GM12878 (cell line): ENCODE data around the gene SOS1. TPM values are rescaled to one million over a fixed set of nuclear protein-coding genes. Genes with fewer than 3 reads are reported as not detected.

Source experiments
- ATAC-seq: fragments of 200-7000 bp; cut with Tn5 transposase; 3 replicates; pipeline ENCODE4 v1.9.1; 2020; ENCODE audit warnings: mild to moderate bottlenecking, moderate library complexity
- BruUV-seq: library from RNA; stranded (reverse); fragments of 400-500 nt; replicated peaks from 2 replicates; lab custom pipeline; 2021; lab: Mats Ljungman, UMichigan
- CTCF ChIA-PET: fragments of 300-600 bp; sonication (Branson Sonifier 250); formaldehyde crosslinking; extraction: SDS; loops from one replicate; lab custom pipeline; 2021; ENCODE audit warnings: inconsistent platforms; lab: Yijun Ruan, JAX
- POLR2A ChIA-PET: fragments of 350-600 bp; formaldehyde crosslinking; extraction: SDS; loops from one replicate; lab custom pipeline; 2021; ENCODE audit warnings: inconsistent platforms; lab: Charles Lee
- RAD21 ChIA-PET: fragments of 300-600 bp; sonication (Branson Sonifier 250); formaldehyde crosslinking; loops from one replicate; lab custom pipeline; 2023; ENCODE audit warnings: antibody characterized with exemption; ENCODE audit not compliant: unreplicated experiment; lab: Charles Lee
- SMC1A ChIA-PET: fragments of 300-600 bp; sonication (Branson Sonifier 250); formaldehyde crosslinking; loops from one replicate; lab custom pipeline; 2023; ENCODE audit not compliant: unreplicated experiment, uncharacterized antibody; lab: Charles Lee
- DNase-seq: peaks from one replicate; pipeline ENCODE4 v3.0.0-alpha.2; 2011; ENCODE audit warnings: low read depth, low spot score
- FAIRE-seq: peaks from 3 replicates; lab custom pipeline; 2011; peaks lifted over from hg19 to GRCh38; lab: Jason Lieb, UNC
- H2AFZ ChIP-seq: 2 replicates; pipeline ENCODE4 v1.6.0; 2011; ENCODE audit warnings: low read depth, low read length, control low read depth; ENCODE audit not compliant: control insufficient read depth
- H3K27ac ChIP-seq: 2 replicates; pipeline ENCODE4 v1.5.1; 2011; ENCODE audit warnings: control low read depth; ENCODE audit not compliant: control insufficient read depth, insufficient read depth
- H3K27me3 ChIP-seq, 2 experiments: replicated peaks in 1 of 2; 2 replicates each; pipeline versions ENCODE4 v1.6.0 to v1.6.1; 2011; ENCODE audit warnings: low read length in 1 of 2; ENCODE audit not compliant: control insufficient read depth in 2 of 2, insufficient read depth in 2 of 2
- H3K36me3 ChIP-seq, 2 experiments: 2 replicates each; pipeline ENCODE4 v1.5.1; 2011; ENCODE audit warnings: low read length in 1 of 2; ENCODE audit not compliant: control insufficient read depth in 2 of 2, insufficient read depth in 2 of 2
- H3K4me1 ChIP-seq: 2 replicates; pipeline ENCODE4 v1.6.1; 2011; ENCODE audit warnings: mild to moderate bottlenecking, low read length, moderate library complexity, mixed read lengths; ENCODE audit not compliant: control insufficient read depth, insufficient read depth
- H3K4me2 ChIP-seq: 2 replicates; pipeline ENCODE4 v1.6.0; 2011; ENCODE audit warnings: control low read depth; ENCODE audit not compliant: control insufficient read depth, insufficient read depth
- H3K4me3 ChIP-seq: fragments of 200-600 bp; sonication (generic); 2 replicates; pipeline ENCODE4 v1.5.1; 2016
- H3K79me2 ChIP-seq: 2 replicates; pipeline ENCODE4 v1.6.0; 2011; ENCODE audit warnings: low read length; ENCODE audit not compliant: control insufficient read depth, insufficient read depth
- H3K9ac ChIP-seq: 2 replicates; pipeline ENCODE4 v1.8.0; 2011; ENCODE audit warnings: low read length, control low read depth, mixed read lengths; ENCODE audit not compliant: control insufficient read depth, insufficient read depth
- H3K9me3 ChIP-seq: replicated peaks from 3 replicates; pipeline ENCODE4 v1.5.1; 2011; ENCODE audit warnings: mild to moderate bottlenecking, low read length; ENCODE audit not compliant: control insufficient read depth, insufficient read depth
- H4K20me1 ChIP-seq: 2 replicates; pipeline ENCODE4 v1.6.0; 2011; ENCODE audit not compliant: control insufficient read depth, insufficient read depth
- MAX ChIP-seq: IDR thresholded peaks from 2 replicates; pipeline ENCODE4 v1.6.1; 2012; ENCODE audit warnings: low read depth, low read length, improper control_type of control experiment
- NFYA ChIP-seq: IDR thresholded peaks from 2 replicates; pipeline ENCODE4 v1.6.1; 2011; ENCODE audit warnings: low read depth, mild to moderate bottlenecking, low read length, improper control_type of control experiment, borderline replicate concordance
- RFX5 ChIP-seq: IDR thresholded peaks from 2 replicates; pipeline ENCODE4 v1.6.1; 2011; ENCODE audit warnings: low read depth, low read length, improper control_type of control experiment
- SMARCA5 ChIP-seq: fragments of 450-650 bp; IDR thresholded peaks from 2 replicates; pipeline ENCODE4 v1.6.1; 2017; ENCODE audit warnings: mild to moderate bottlenecking
- STAT3 ChIP-seq: IDR thresholded peaks from 2 replicates; pipeline ENCODE4 v1.6.1; 2011; ENCODE audit warnings: low read depth, low read length, improper control_type of control experiment
- TAF1 ChIP-seq: IDR thresholded peaks from 2 replicates; pipeline ENCODE4 v1.6.1; 2011; ENCODE audit warnings: mild to moderate bottlenecking, low read depth, low read length, borderline replicate concordance
- ZNF592 ChIP-seq: fragments of 450-650 bp; IDR thresholded peaks from 2 replicates; pipeline ENCODE4 v1.6.1; 2017; ENCODE audit warnings: mild to moderate bottlenecking, moderate library complexity
- WGBS: methylation state at CpG from one replicate; pipeline ENCODE4 v1.1.6; 2016; ENCODE audit warnings: low lambda C conversion rate; ENCODE audit not compliant: insufficient replicate concordance, insufficient coverage; ENCODE audit errors: missing lambda C conversion rate; 5-methylcytosine and 5-hydroxymethylcytosine counted together
- in situ Hi-C: fragments of 300-500 bp; cut with MboI; formaldehyde crosslinking; loops from 9 replicates; pipeline ENCODE4 v1.14.3; 2018; ENCODE audit warnings: mixed read lengths
- intact Hi-C: fragments of 100-400 bp; cut with micrococcal nuclease; formaldehyde crosslinking; loops from one replicate; pipeline ENCODE4 v1.14.2; 2022; ENCODE audit not compliant: unreplicated experiment
- polyA plus RNA-seq, 11 experiments: library from polyadenylated mRNA; depleted of rRNA in 4 of 11; unstranded in 6 of 11; stranded (reverse) in 5 of 11; fragments of >200 nt; fragmentation: Nextera tagmentation in 4 of 11; fragmentation: Illumina TruSeq in 1 of 11; extraction: Ambion mirVana in 4 of 11; extraction: Trizol in 1 of 11; gene quantifications; 1 replicate in 1 of 11; 2 replicates in 10 of 11; pipeline versions ENCODE4 v1.2.1 to v1.2.3, GENCODE V29; 2011 to 2016; ENCODE audit warnings: inconsistent platforms in 2 of 11, missing spikeins in 2 of 11, low read depth in 1 of 11
- total RNA-seq, 4 experiments: library from RNA; depleted of rRNA in 3 of 4; stranded (reverse); fragments of >200 nt in 3 of 4; fragmentation: Illumina TruSeq in 1 of 4; extraction: Trizol in 1 of 4; gene quantifications; 2 replicates each; pipeline versions ENCODE4 v1.2.1 to v1.2.3, GENCODE V29; 2013 to 2021
- TF ChIP-seq, protein P1 (sequence below): IDR thresholded peaks from 2 replicates; pipeline ENCODE4 v1.6.1; 2011; ENCODE audit warnings: low read depth, mild to moderate bottlenecking, low read length, moderate library complexity, borderline replicate concordance; ENCODE audit errors: extremely low read depth

Gene SOS1
- total and polyA plus RNA-seq, 10 of the 15 experiments (the other 5 are each of a cell fraction or from before 2014, with no cell fraction given), result 2.1 to 24.1 (median 8.5) TPM

DNA sequence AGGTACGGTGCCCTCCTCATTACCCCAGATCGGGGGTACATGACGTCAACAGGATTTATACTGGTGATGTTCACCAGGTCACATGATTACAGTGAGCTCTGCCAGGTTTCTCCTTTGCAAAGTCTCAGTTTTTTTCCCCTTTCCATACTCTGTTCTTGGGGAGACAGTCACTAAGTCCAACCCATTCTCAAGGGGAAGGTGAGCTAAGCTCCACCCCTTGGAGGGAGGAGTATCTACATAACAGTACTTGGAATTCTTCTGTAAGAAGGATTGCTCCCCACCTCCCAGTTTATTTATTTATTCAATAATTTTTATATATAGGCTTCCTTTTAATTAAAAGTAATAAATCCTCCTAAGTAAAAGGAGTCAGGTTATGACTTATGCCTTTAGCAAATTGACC lies 34.1 kb upstream of the SOS1 start (continued):
- TF ChIP-seq NFYA (no peak), SMARCA5 (no peak)

DNA sequence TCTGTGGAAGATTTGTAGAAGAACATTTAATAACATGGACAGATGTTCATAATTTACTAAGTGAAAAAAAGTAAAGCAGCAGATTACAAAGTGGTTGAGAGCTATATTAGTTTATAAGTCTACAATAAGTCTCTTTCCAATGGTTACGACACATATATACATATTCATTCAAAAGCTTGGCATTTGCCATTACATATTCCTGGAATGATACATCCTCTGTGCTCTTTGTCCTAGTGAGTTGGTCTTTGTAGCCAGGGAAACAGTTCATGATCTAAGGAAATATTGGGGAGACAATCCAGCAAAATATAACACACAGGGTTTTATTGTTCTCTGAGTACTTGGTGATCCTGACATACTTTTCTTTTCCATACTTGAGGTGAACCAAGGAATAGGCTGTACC lies 32.5 kb upstream of the SOS1 start:
- no peaks in the 10 kb centered on the region for H4K20me1 ChIP-seq
- ChIA-PET SMC1A (no interaction called here), RAD21 (no interaction called here), CTCF (no interaction called here), POLR2A (no interaction called here)
- TF ChIP-seq TAF1 (no peak), MAX (no peak), ZNF592 (no peak), STAT3 (no peak), RFX5 (no peak)
- TF ChIP-seq, protein P1, sequence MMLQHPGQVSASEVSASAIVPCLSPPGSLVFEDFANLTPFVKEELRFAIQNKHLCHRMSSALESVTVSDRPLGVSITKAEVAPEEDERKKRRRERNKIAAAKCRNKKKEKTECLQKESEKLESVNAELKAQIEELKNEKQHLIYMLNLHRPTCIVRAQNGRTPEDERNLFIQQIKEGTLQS, result no peak
- H3K27ac ChIP-seq, result no peak overlapping the region
- H3K9me3 ChIP-seq, result no peaks in the 10 kb centered on the region
- no peaks in the 10 kb centered on the region for H3K4me1 ChIP-seq
- H3K4me2 ChIP-seq, result no peak overlapping the region
- in situ Hi-C loops (no loop called here), intact Hi-C loops (no loop called here)
- no peak overlapping the region for H3K9ac ChIP-seq
- no peak for FAIRE-seq
- no peak overlapping the region for H3K4me3 ChIP-seq
- no peak overlapping the region for H2AFZ ChIP-seq
- WGBS, result 87% methylated on average over 1 of the region's 1 CpG
- H3K27me3 ChIP-seq, result no peaks in the 10 kb centered on the region
- no peaks in the 10 kb centered on the region for H3K36me3 ChIP-seq
- no peak for DNase-seq
- ATAC-seq, result no peak
- BruUV-seq, result no TSS peak
- no peaks in the 10 kb centered on the region for H3K79me2 ChIP-seq
